Mesenchymal stem cell (in vitro differentiated cells and primary cell): ENCODE data around the gene PRDM12.

Experiments
- DNase-seq: peaks from one replicate; pipeline ENCODE4 v3.0.0-alpha.2; 2013
- H2AFZ ChIP-seq: one replicate; pipeline ENCODE4 v1.6.1; 2013; ENCODE audit warnings: low read depth, mild to moderate bottlenecking, control low read depth, inconsistent platforms, low read length, moderate library complexity
- H2AK5ac ChIP-seq: 2 replicates; pipeline ENCODE4 v1.6.1; 2013; ENCODE audit warnings: low read length, moderate library complexity, mild to moderate bottlenecking, inconsistent platforms; ENCODE audit not compliant: severe bottlenecking
- H2BK120ac ChIP-seq: one replicate; pipeline ENCODE4 v1.6.1; 2013; ENCODE audit warnings: low read depth, mild to moderate bottlenecking, inconsistent platforms, low read length, moderate library complexity
- H2BK12ac ChIP-seq, 2 experiments: one replicate each; pipeline ENCODE4 v1.6.1; 2013; ENCODE audit warnings: inconsistent platforms in 2 of 2, low read length in 2 of 2, mild to moderate bottlenecking in 2 of 2, moderate library complexity in 2 of 2, control low read depth in 1 of 2
- H2BK15ac ChIP-seq: one replicate; pipeline ENCODE4 v1.6.1; 2013; ENCODE audit warnings: mild to moderate bottlenecking, low read depth, inconsistent platforms; ENCODE audit not compliant: poor library complexity, severe bottlenecking
- H2BK5ac ChIP-seq: 2 replicates; pipeline ENCODE4 v1.6.1; 2013; ENCODE audit warnings: low read depth, mild to moderate bottlenecking, low read length, control low read depth, inconsistent platforms; ENCODE audit not compliant: poor library complexity, severe bottlenecking
- H3K14ac ChIP-seq, 2 experiments: one replicate each; pipeline ENCODE4 v1.6.1; 2013; ENCODE audit warnings: inconsistent platforms in 2 of 2, low read length in 2 of 2, control low read depth in 1 of 2, mild to moderate bottlenecking in 1 of 2, moderate library complexity in 1 of 2
- H3K18ac ChIP-seq, 2 experiments: one replicate each; pipeline ENCODE4 v1.6.1; 2013; ENCODE audit warnings: inconsistent platforms in 2 of 2, low read length in 2 of 2, control low read depth in 1 of 2, low read depth in 1 of 2, mild to moderate bottlenecking in 1 of 2
- H3K23ac ChIP-seq, 2 experiments: one replicate each; pipeline ENCODE4 v1.6.1; 2013; ENCODE audit warnings: inconsistent platforms in 2 of 2, low read length in 2 of 2, mild to moderate bottlenecking in 2 of 2, moderate library complexity in 2 of 2, control low read depth in 1 of 2
- H3K27ac ChIP-seq: 2 replicates; pipeline ENCODE4 v1.5.1; 2013; ENCODE audit warnings: mild to moderate bottlenecking, moderate library complexity, low read length, control low read depth, inconsistent platforms; ENCODE audit not compliant: poor library complexity, severe bottlenecking
- H3K27me3 ChIP-seq, 2 experiments: 2 replicates each; pipeline versions ENCODE4 v1.6.1 to v1.7.0; 2013; ENCODE audit warnings: low read length in 2 of 2, mild to moderate bottlenecking in 2 of 2, moderate library complexity in 2 of 2, control low read depth in 1 of 2, inconsistent platforms in 1 of 2; ENCODE audit not compliant: control insufficient read depth in 1 of 2, insufficient read depth in 1 of 2
- H3K36me3 ChIP-seq, 2 experiments: 2 replicates each; pipeline versions ENCODE4 v1.6.1 to v1.7.0; 2013; ENCODE audit warnings: low read length in 2 of 2, control low read depth in 1 of 2, inconsistent platforms in 1 of 2, low read depth in 1 of 2, mild to moderate bottlenecking in 1 of 2; ENCODE audit not compliant: insufficient read depth in 2 of 2, control insufficient read depth in 1 of 2
- H3K4ac ChIP-seq, 2 experiments: one replicate each; pipeline ENCODE4 v1.6.1; 2013; ENCODE audit warnings: inconsistent platforms in 2 of 2, low read length in 2 of 2, mild to moderate bottlenecking in 2 of 2, moderate library complexity in 2 of 2, control low read depth in 1 of 2, low read depth in 1 of 2
- H3K4me1 ChIP-seq: 2 replicates; pipeline ENCODE4 v1.6.1; 2013; ENCODE audit warnings: low read depth, low read length, control low read depth; ENCODE audit not compliant: control insufficient read depth, insufficient read depth
- H3K4me2 ChIP-seq: 2 replicates; pipeline ENCODE4 v1.6.1; 2013; ENCODE audit warnings: low read length, mild to moderate bottlenecking, inconsistent platforms; ENCODE audit not compliant: poor library complexity, severe bottlenecking
- H3K4me3 ChIP-seq, 2 experiments: 2 replicates each; pipeline versions ENCODE4 v1.5.1 to v1.7.0; 2013; ENCODE audit warnings: low read length in 2 of 2, mild to moderate bottlenecking in 2 of 2, control low read depth in 1 of 2, low read depth in 1 of 2; ENCODE audit not compliant: insufficient read depth in 1 of 2
- H3K79me1 ChIP-seq: replicated peaks from 2 replicates; pipeline ENCODE4 v1.6.1; 2013; ENCODE audit warnings: mild to moderate bottlenecking, control low read depth, low read length, inconsistent platforms; ENCODE audit not compliant: poor library complexity, severe bottlenecking
- H3K9ac ChIP-seq: 2 replicates; pipeline ENCODE4 v1.7.0; 2013; ENCODE audit warnings: mild to moderate bottlenecking, low read length, moderate library complexity
- H3K9me3 ChIP-seq: 2 replicates; pipeline ENCODE4 v1.7.0; 2013; ENCODE audit warnings: mild to moderate bottlenecking, low read length; ENCODE audit not compliant: control insufficient read depth
- H4K8ac ChIP-seq: one replicate; pipeline ENCODE4 v1.6.1; 2013; ENCODE audit warnings: inconsistent platforms, mild to moderate bottlenecking, low read length, moderate library complexity
- H4K91ac ChIP-seq: one replicate; pipeline ENCODE4 v1.6.1; 2013; ENCODE audit warnings: mild to moderate bottlenecking, low read length, inconsistent platforms
- WGBS: methylation state at CpG from one replicate; pipeline ENCODE4 v1.1.7; 2013; ENCODE audit warnings: mixed read lengths; 5-methylcytosine and 5-hydroxymethylcytosine counted together

The PRDM12 gene

GRCh38 chr9:130713286-130713960, 49.0 kb downstream of the PRDM12 start:
- Histone ChIP-seq H2BK15ac (peak overlapping the region; percentile 87), H3K27me3 (no peaks in the 10 kb centered on the region), H3K14ac (peak overlapping the region; percentile 35 to 100), H2AK5ac (no peak overlapping the region), H3K9me3 (no peaks in the 10 kb centered on the region), H2AFZ (peak overlapping the region; percentile 96), H3K9ac (peak overlapping the region; percentile 97), H3K4ac (peak overlapping the region; percentile 85 to 89), H3K18ac (peak overlapping the region; percentile 46 to 95), H3K4me2 (peak overlapping the region; percentile 97), H3K27ac (peak overlapping the region; percentile 16), H4K8ac (peak overlapping the region; percentile 97), H4K91ac (peak overlapping the region; percentile 82), H2BK5ac (peak overlapping the region; percentile 96), H3K4me1 (peaks cover 9% of the 10 kb centered on the region), H2BK12ac (no peak overlapping the region), H3K23ac (peak overlapping the region in 1 of 2 experiments; percentile 98), H3K4me3 (peak overlapping the region; percentile 86 to 98), H3K36me3 (no peaks in the 10 kb centered on the region), H2BK120ac (peak overlapping the region; percentile 80), H3K79me1 (peaks cover under 1% of the 10 kb centered on the region)
- peak; percentile 61 for DNase-seq
- WGBS = 1% methylated on average over 36 of the region's 37 CpGs

- no peak overlapping the region for H2BK15ac ChIP-seq
- DNase-seq = peak; percentile 38
Observed at GRCh38 chr9:130714586-130715110, 50.3 kb downstream of the PRDM12 start.

GRCh38 chr9:130715270-130715669, 50.9 kb downstream of the PRDM12 start:
- H3K79me1 ChIP-seq = peaks cover 5% of the 10 kb centered on the region
- no peak overlapping the region for H2AFZ ChIP-seq
- no peak overlapping the region for H3K14ac ChIP-seq
- 82% methylated on average over 3 of the region's 3 CpGs for WGBS
- H2AK5ac ChIP-seq = no peak overlapping the region
- no peaks in the 10 kb centered on the region for H3K27me3 ChIP-seq
- no peak overlapping the region for H3K18ac ChIP-seq
- no peak overlapping the region for H4K8ac ChIP-seq
- H4K91ac ChIP-seq = no peak overlapping the region
- H2BK12ac ChIP-seq = no peak overlapping the region
- no peak overlapping the region for H2BK120ac ChIP-seq
- H3K27ac ChIP-seq = no peak overlapping the region
- no peak overlapping the region for H2BK15ac ChIP-seq
- DNase-seq = no peak
- H3K9me3 ChIP-seq = no peaks in the 10 kb centered on the region
- H3K9ac ChIP-seq = peak overlapping the region; percentile 97
- H3K4me3 ChIP-seq = peak overlapping the region in 1 of 2 experiments; percentile 86
- H2BK5ac ChIP-seq = no peak overlapping the region
- H3K36me3 ChIP-seq = no peaks in the 10 kb centered on the region
- H3K23ac ChIP-seq = no peak overlapping the region
- peaks cover 9% of the 10 kb centered on the region for H3K4me1 ChIP-seq
- H3K4ac ChIP-seq = no peak overlapping the region
- H3K4me2 ChIP-seq = peak overlapping the region; percentile 97

More at GRCh38 chr9:130714586-130715110, 50.3 kb downstream of the PRDM12 start:
- Histone ChIP-seq H4K91ac (no peak overlapping the region), H3K4me2 (peak overlapping the region; percentile 97), H3K27me3 (no peaks in the 10 kb centered on the region), H3K36me3 (no peaks in the 10 kb centered on the region), H3K23ac (no peak overlapping the region), H2AK5ac (no peak overlapping the region), H3K4me1 (peaks cover 9% of the 10 kb centered on the region), H3K4ac (no peak overlapping the region), H4K8ac (no peak overlapping the region), H3K18ac (no peak overlapping the region), H3K79me1 (peaks cover 3% of the 10 kb centered on the region), H3K27ac (peak overlapping the region; percentile 13), H3K14ac (no peak overlapping the region), H3K9me3 (no peaks in the 10 kb centered on the region), H2BK5ac (no peak overlapping the region), H2AFZ (no peak overlapping the region), H2BK120ac (no peak overlapping the region), H3K9ac (peak overlapping the region; percentile 97), H2BK12ac (no peak overlapping the region), H3K4me3 (peak overlapping the region in 1 of 2 experiments; percentile 86)
- 43% methylated on average over 6 of the region's 7 CpGs for WGBS

GRCh38 chr9:130718562-130718961, 54.2 kb downstream of the PRDM12 start:
- H3K14ac ChIP-seq = no peak overlapping the region
- no peak overlapping the region for H2BK120ac ChIP-seq
- H2AFZ ChIP-seq = no peak overlapping the region
- H3K23ac ChIP-seq = no peak overlapping the region
- no peaks in the 10 kb centered on the region for H3K9me3 ChIP-seq
- H3K27ac ChIP-seq = no peak overlapping the region
- H3K79me1 ChIP-seq = peaks cover 19% of the 10 kb centered on the region
- WGBS = 81% methylated on average over 3 of the region's 3 CpGs
- no peaks in the 10 kb centered on the region for H3K27me3 ChIP-seq
- no peak overlapping the region for H3K4me2 ChIP-seq
- H3K36me3 ChIP-seq = no peaks in the 10 kb centered on the region
- no peak overlapping the region for H3K4ac ChIP-seq
- DNase-seq = no peak
- no peak overlapping the region for H3K18ac ChIP-seq
- H3K4me3 ChIP-seq = no peak overlapping the region
- no peak overlapping the region for H2BK15ac ChIP-seq
- no peak overlapping the region for H2AK5ac ChIP-seq
- no peak overlapping the region for H3K9ac ChIP-seq
- H2BK5ac ChIP-seq = no peak overlapping the region
- H2BK12ac ChIP-seq = no peak overlapping the region
- H4K91ac ChIP-seq = no peak overlapping the region
- peaks cover 7% of the 10 kb centered on the region for H3K4me1 ChIP-seq
- no peak overlapping the region for H4K8ac ChIP-seq
